ENCODE data around the gene CYP24A1. TPM values are rescaled to one million over a fixed set of nuclear protein-coding genes. Genes with fewer than 3 reads are reported as not detected.

The CYP24A1 gene
- total and polyA plus RNA-seq, 2 donors (not counting 1 experiment from before 2014, with no cell fraction given) = not detected

DNA sequence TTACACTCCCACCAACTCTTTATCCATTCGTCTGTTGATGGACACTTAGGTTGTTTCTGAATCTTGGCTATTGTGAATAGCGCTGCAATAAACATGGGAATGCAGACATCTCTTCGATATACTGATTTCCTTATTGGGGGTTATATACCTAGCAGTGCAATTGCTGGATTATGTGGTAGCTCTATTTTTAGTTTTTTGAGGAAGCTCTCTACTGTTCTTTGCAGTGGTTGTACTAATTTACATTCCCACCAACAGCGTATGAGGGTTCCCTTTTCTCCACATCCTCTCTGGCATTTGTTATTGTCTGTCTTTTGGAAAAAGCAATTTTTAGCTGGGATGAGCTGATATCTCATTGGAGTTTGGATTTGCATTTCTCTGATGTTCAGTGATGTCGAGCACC, 29.5 kb upstream of the CYP24A1 start:
- WGBS (ENCODE audit: insufficient coverage) = no CpG with 5 or more reads among the region's 5 CpGs
- POLR2A ChIA-PET = no interaction called here

More for the DNA sequence above, 29.5 kb upstream of the CYP24A1 start:
- Histone ChIP-seq H3K4me2 (replicated peaks; ENCODE audit: low read depth, low read length, poor library complexity, severe bottlenecking) (no peak overlapping the region), H3K36me3 (replicated peaks in 1 of 2; ENCODE audit: control extremely low read depth in 1 of 2, control insufficient read depth in 1 of 2, extremely low read depth in 1 of 2, insufficient read depth in 2 of 2, low read length in 1 of 2) (no peaks in the 10 kb centered on the region), H3K27me3 (replicated peaks in 1 of 4; ENCODE audit: control extremely low read depth in 1 of 4, control insufficient read depth in 3 of 4, insufficient read depth in 4 of 4, low read length in 3 of 4) (no peaks in the 10 kb centered on the region), H3K4me1 (ENCODE audit: control insufficient read depth in 2 of 2, insufficient read depth in 2 of 2, low read length in 2 of 2) (peaks cover 0 to under 1% of the 10 kb centered on the region in 2 donors), H3K9me3 (ENCODE audit: control extremely low read depth in 1 of 3, control insufficient read depth in 2 of 3, insufficient read depth in 1 of 3, low read length in 2 of 3) (no peaks in the 10 kb centered on the region), H3K9ac (ENCODE audit: low read length) (no peak overlapping the region), H4K20me1 (ENCODE audit: control insufficient read depth, insufficient read depth, low read length, poor library complexity, severe bottlenecking) (no peaks in the 10 kb centered on the region), H3K4me3 (ENCODE audit: control extremely low read depth in 1 of 5, extremely low read depth in 1 of 5, insufficient read depth in 1 of 5, low read depth in 2 of 5, low read length in 4 of 5) (no peak overlapping the region), H2AFZ (ENCODE audit: insufficient read depth, low read depth, low read length, poor library complexity, severe bottlenecking) (no peak overlapping the region), H3K79me2 (ENCODE audit: control insufficient read depth, insufficient read depth, low read length) (peaks cover 4% of the 10 kb centered on the region), H3K27ac (ENCODE audit: low read length in 2 of 2) (no peak overlapping the region)
- no peak for TF ChIP-seq CTCF (IDR thresholded peaks at IDR 0.05)
- TF ChIP-seq EZH2 (IDR thresholded peaks at IDR 0.05; ENCODE audit: borderline replicate concordance, insufficient read depth, low read depth, low read length, poor library complexity, severe bottlenecking) = no peak
- ATAC-seq (ENCODE audit: low read depth) (no peak), DNase-seq (no peak)
- Mint-ChIP-seq H3K9me3 (ENCODE audit: insufficient read depth) (no peaks in the 10 kb centered on the region), H3K4me1 (peaks cover 5% of the 10 kb centered on the region), H3K4me3 (no peak overlapping the region), H3K27ac (no peak overlapping the region), H3K27me3 (no peaks in the 10 kb centered on the region)
- intact Hi-C loops (cut with micrococcal nuclease) = loop anchor here (10.0 kb wide), 1 partner anchor 628 kb away; no protein-coding TSS in a partner anchor
- CTCF ChIA-PET = interaction anchor here (0.9 to 1.5 kb wide), 2 partner anchors 11 to 100 kb away, joined by 3 read pairs; no protein-coding TSS in a partner anchor

All from B cell (primary cell).